ENCODE results near the gene CNR1. TPM values are rescaled to one million over a fixed set of nuclear protein-coding genes. Genes with fewer than 3 reads are reported as not detected.
"Not testable (repeated sequence)": the region's sequence is repeated elsewhere in the genome, so short reads cannot be mapped to it uniquely, and the experiment has no call there.

Gene CNR1
- not detected in 2 replicates for total RNA-seq

GRCh38 chr6:88165844-88166492 lies at the start of gene CNR1:
Gene CNR1 (minus strand): TSS chr6:88166347. CDS start chr6:88145274, 21,073 bp downstream.
- Mint-ChIP-seq H3K4me3 (peak within 1 kb of the TSS; percentile 75), H3K9me3 (no peaks in the 10 kb centered on the region), H3K4me1 (ENCODE audit: low read depth) (peaks cover 14% of the 10 kb centered on the region), H3K36me3 (ENCODE audit: low read depth) (peaks cover 2% of the 10 kb centered on the region), H3K27ac (no peak within 1 kb of the TSS), H3K27me3 (ENCODE audit: insufficient read depth) (peaks cover 70% of the 10 kb centered on the region)
- no peak for DNase-seq (ENCODE audit: low spot score)
- intact Hi-C loops (cut with micrococcal nuclease), result loop anchor here (10.0 kb wide), 1 partner anchor 619 kb away; no protein-coding TSS in a partner anchor

- no peaks in the 10 kb centered on the region for H3K36me3 Mint-ChIP-seq (ENCODE audit: low read depth)
- no peaks in the 10 kb centered on the region for H3K9me3 Mint-ChIP-seq
- H3K4me3 Mint-ChIP-seq, result no peak overlapping the region
- peaks cover 7% of the 10 kb centered on the region for H3K27me3 Mint-ChIP-seq (ENCODE audit: insufficient read depth)
- H3K27ac Mint-ChIP-seq, result no peak overlapping the region
- intact Hi-C loops (cut with micrococcal nuclease), result no loop called here
- H3K4me1 Mint-ChIP-seq (ENCODE audit: low read depth), result no peaks in the 10 kb centered on the region
- no peak for DNase-seq (ENCODE audit: low spot score)
These were observed 45.3 kb upstream of the CNR1 start for GRCh38 chr6:88211446-88211845.

GRCh38 chr6:88209301-88209700 lies 43.2 kb upstream of the CNR1 start:
- no peaks in the 10 kb centered on the region for H3K9me3 Mint-ChIP-seq
- H3K4me1 Mint-ChIP-seq (ENCODE audit: low read depth), result no peaks in the 10 kb centered on the region
- H3K36me3 Mint-ChIP-seq (ENCODE audit: low read depth), result no peaks in the 10 kb centered on the region
- no peak for DNase-seq (ENCODE audit: low spot score)
- H3K27ac Mint-ChIP-seq, result no peak overlapping the region
- intact Hi-C loops (cut with micrococcal nuclease), result no loop called here
- H3K4me3 Mint-ChIP-seq, result no peak overlapping the region
- H3K27me3 Mint-ChIP-seq (ENCODE audit: insufficient read depth), result peaks cover 7% of the 10 kb centered on the region

GRCh38 chr6:88208726-88209125 lies 42.6 kb upstream of the CNR1 start:
- H3K4me3 Mint-ChIP-seq, result no peak overlapping the region

GRCh38 chr6:88201734-88202133 lies 35.6 kb upstream of the CNR1 start:
- H3K4me3 Mint-ChIP-seq; DNase-seq (ENCODE audit: low spot score); intact Hi-C loops (cut with micrococcal nuclease); H3K27ac Mint-ChIP-seq; H3K27me3 Mint-ChIP-seq (ENCODE audit: insufficient read depth); H3K36me3 Mint-ChIP-seq (ENCODE audit: low read depth); H3K4me1 Mint-ChIP-seq (ENCODE audit: low read depth); H3K9me3 Mint-ChIP-seq: not testable (repeated sequence)

More at GRCh38 chr6:88208726-88209125, 42.6 kb upstream of the CNR1 start:
- intact Hi-C loops (cut with micrococcal nuclease), result no loop called here
- H3K27me3 Mint-ChIP-seq (ENCODE audit: insufficient read depth), result peaks cover 7% of the 10 kb centered on the region
- H3K36me3 Mint-ChIP-seq (ENCODE audit: low read depth), result no peaks in the 10 kb centered on the region
- H3K27ac Mint-ChIP-seq, result no peak overlapping the region
- H3K9me3 Mint-ChIP-seq, result no peaks in the 10 kb centered on the region
- DNase-seq (ENCODE audit: low spot score), result no peak
- H3K4me1 Mint-ChIP-seq (ENCODE audit: low read depth), result no peaks in the 10 kb centered on the region

GRCh38 chr6:88184921-88185320 lies 18.8 kb upstream of the CNR1 start:
- H3K4me3 Mint-ChIP-seq, result no peak overlapping the region
- DNase-seq (ENCODE audit: low spot score), result no peak
- H3K9me3 Mint-ChIP-seq, result no peaks in the 10 kb centered on the region
- intact Hi-C loops (cut with micrococcal nuclease), result no loop called here
- peaks cover 4% of the 10 kb centered on the region for H3K27me3 Mint-ChIP-seq (ENCODE audit: insufficient read depth)
- H3K36me3 Mint-ChIP-seq (ENCODE audit: low read depth), result no peaks in the 10 kb centered on the region
- no peaks in the 10 kb centered on the region for H3K4me1 Mint-ChIP-seq (ENCODE audit: low read depth)
- H3K27ac Mint-ChIP-seq, result no peak overlapping the region

- intact Hi-C loops (cut with micrococcal nuclease), result no loop called here
- Mint-ChIP-seq H3K4me1 (ENCODE audit: low read depth) (no peaks in the 10 kb centered on the region), H3K36me3 (ENCODE audit: low read depth) (no peaks in the 10 kb centered on the region), H3K27ac (no peak overlapping the region), H3K27me3 (ENCODE audit: insufficient read depth) (peaks cover 4% of the 10 kb centered on the region), H3K4me3 (no peak overlapping the region), H3K9me3 (no peaks in the 10 kb centered on the region)
- no peak for DNase-seq (ENCODE audit: low spot score)
These were observed 17.3 kb upstream of the CNR1 start for GRCh38 chr6:88183471-88183870.

- no peaks in the 10 kb centered on the region for H3K4me1 Mint-ChIP-seq (ENCODE audit: low read depth)
- no peak overlapping the region for H3K27ac Mint-ChIP-seq
- H3K36me3 Mint-ChIP-seq (ENCODE audit: low read depth), result no peaks in the 10 kb centered on the region
- H3K9me3 Mint-ChIP-seq, result no peaks in the 10 kb centered on the region
- H3K4me3 Mint-ChIP-seq, result no peak overlapping the region
- DNase-seq (ENCODE audit: low spot score), result no peak
- peaks cover 4% of the 10 kb centered on the region for H3K27me3 Mint-ChIP-seq (ENCODE audit: insufficient read depth)
- intact Hi-C loops (cut with micrococcal nuclease), result no loop called here
These were observed 13.5 kb upstream of the CNR1 start for GRCh38 chr6:88179692-88180091.

- H3K27ac Mint-ChIP-seq, result no peak overlapping the region
- intact Hi-C loops (cut with micrococcal nuclease), result no loop called here
- no peaks in the 10 kb centered on the region for H3K36me3 Mint-ChIP-seq (ENCODE audit: low read depth)
- no peaks in the 10 kb centered on the region for H3K4me1 Mint-ChIP-seq (ENCODE audit: low read depth)
- no peak overlapping the region for H3K4me3 Mint-ChIP-seq
- H3K27me3 Mint-ChIP-seq (ENCODE audit: insufficient read depth), result peaks cover 6% of the 10 kb centered on the region
- H3K9me3 Mint-ChIP-seq, result no peaks in the 10 kb centered on the region
- DNase-seq (ENCODE audit: low spot score), result no peak
These were observed 11.9 kb upstream of the CNR1 start for GRCh38 chr6:88177961-88178464.

- intact Hi-C loops (cut with micrococcal nuclease), result no loop called here
- no peak for DNase-seq (ENCODE audit: low spot score)
- H3K27me3 Mint-ChIP-seq (ENCODE audit: insufficient read depth), result peaks cover 13% of the 10 kb centered on the region
- no peak overlapping the region for H3K27ac Mint-ChIP-seq
- H3K4me1 Mint-ChIP-seq (ENCODE audit: low read depth), result no peaks in the 10 kb centered on the region
- no peaks in the 10 kb centered on the region for H3K9me3 Mint-ChIP-seq
- no peak overlapping the region for H3K4me3 Mint-ChIP-seq
- H3K36me3 Mint-ChIP-seq (ENCODE audit: low read depth), result no peaks in the 10 kb centered on the region
These were observed 8.8 kb upstream of the CNR1 start for GRCh38 chr6:88174906-88175305.

- Mint-ChIP-seq H3K36me3 (ENCODE audit: low read depth) (peaks cover 2% of the 10 kb centered on the region), H3K27me3 (ENCODE audit: insufficient read depth) (peaks cover 40% of the 10 kb centered on the region), H3K4me1 (ENCODE audit: low read depth) (peaks cover 6% of the 10 kb centered on the region), H3K4me3 (no peak overlapping the region), H3K9me3 (no peaks in the 10 kb centered on the region), H3K27ac (no peak overlapping the region)
- intact Hi-C loops (cut with micrococcal nuclease), result no loop called here
- DNase-seq (ENCODE audit: low spot score), result no peak
These were observed 5.2 kb upstream of the CNR1 start for GRCh38 chr6:88171312-88171711.

GRCh38 chr6:88168362-88168761 lies 2.2 kb upstream of the CNR1 start:
- H3K36me3 Mint-ChIP-seq (ENCODE audit: low read depth), result peaks cover 2% of the 10 kb centered on the region
- H3K9me3 Mint-ChIP-seq, result no peaks in the 10 kb centered on the region
- peaks cover 62% of the 10 kb centered on the region for H3K27me3 Mint-ChIP-seq (ENCODE audit: insufficient read depth)
- no peak overlapping the region for H3K4me3 Mint-ChIP-seq
- peaks cover 14% of the 10 kb centered on the region for H3K4me1 Mint-ChIP-seq (ENCODE audit: low read depth)
- H3K27ac Mint-ChIP-seq, result no peak overlapping the region
- intact Hi-C loops (cut with micrococcal nuclease), result loop anchor here (10.0 kb wide), 1 partner anchor 616 kb away; no protein-coding TSS in a partner anchor
- no peak for DNase-seq (ENCODE audit: low spot score)

- no peaks in the 10 kb centered on the region for H3K9me3 Mint-ChIP-seq
- peaks cover 68% of the 10 kb centered on the region for H3K27me3 Mint-ChIP-seq (ENCODE audit: insufficient read depth)
- peaks cover 14% of the 10 kb centered on the region for H3K4me1 Mint-ChIP-seq (ENCODE audit: low read depth)
- no peak for DNase-seq (ENCODE audit: low spot score)
- H3K27ac Mint-ChIP-seq, result no peak overlapping the region
- intact Hi-C loops (cut with micrococcal nuclease), result loop anchor here (10.0 kb wide), 1 partner anchor 617 kb away; no protein-coding TSS in a partner anchor
- peak overlapping the region; percentile 24 for H3K4me3 Mint-ChIP-seq
- H3K36me3 Mint-ChIP-seq (ENCODE audit: low read depth), result peaks cover 2% of the 10 kb centered on the region
These were observed 1.3 kb upstream of the CNR1 start for GRCh38 chr6:88167352-88167937.

Data from activated T-helper 1 cell treated with anti-CD3 and anti-CD28 coated beads, Interleukin-12 subunit alpha, Interleukin-12 subunit beta, Interleukin-2, Interleukin-4 antibody, amounts not matched to agents 30 ng/mL and 10 ng/mL and 1 ng/mL, durations not matched to agents 14 hours and 24 hours and 36 hours (primary cell).